HepG2 (cell line): ENCODE data around the gene MOAP1. TPM values are rescaled to one million over a fixed set of nuclear protein-coding genes. Genes with fewer than 3 reads are reported as not detected.
"Not testable (repeated sequence)": the region's sequence is repeated elsewhere in the genome, so short reads cannot be mapped to it uniquely, and the experiment has no call there.

Experiments
- FOXP4 ChIP-seq: sonication (generic); formaldehyde crosslinking; IDR thresholded peaks from 2 replicates; pipeline ENCODE4 v1.4.0; 2020; ENCODE audit warnings: missing genetic modification reagents
- HMG20A ChIP-seq: IDR thresholded peaks from 2 replicates; pipeline ENCODE4 v1.6.1; 2016; ENCODE audit warnings: borderline replicate concordance
- IRF2 ChIP-seq: IDR thresholded peaks from 2 replicates; pipeline ENCODE4 v1.6.1; 2018; ENCODE audit warnings: missing genetic modification reagents, missing compliant biosample characterization
- KMT2B ChIP-seq: IDR thresholded peaks from 2 replicates; pipeline ENCODE4 v1.6.1; 2016; ENCODE audit warnings: missing genetic modification reagents, missing compliant biosample characterization
- SOX13 ChIP-seq, 3 experiments: fragments of 450-650 bp in 1 of 3; sonication (generic) in 1 of 3; formaldehyde crosslinking in 1 of 3; IDR thresholded peaks in 2 of 3; conservative IDR thresholded peaks in 1 of 3; 2 replicates each; pipeline versions ENCODE4 v1.5.0 to v1.6.1; 2016 to 2020; ENCODE audit warnings: antibody characterized with exemption in 1 of 3, mild to moderate bottlenecking in 1 of 3, missing compliant biosample characterization in 1 of 3, missing genetic modification reagents in 1 of 3, moderate library complexity in 1 of 3
- TAF1 ChIP-seq: sonication (generic); formaldehyde crosslinking; IDR thresholded peaks from 2 replicates; pipeline ENCODE4 v1.4.0; 2020; ENCODE audit warnings: missing genetic modification reagents
- ZFP37 ChIP-seq: sonication (generic); formaldehyde crosslinking; IDR thresholded peaks from 2 replicates; pipeline ENCODE4 v1.4.0; 2020; ENCODE audit warnings: missing genetic modification reagents, borderline replicate concordance
- ZFX ChIP-seq: sonication (generic); formaldehyde crosslinking; IDR thresholded peaks from 2 replicates; pipeline ENCODE4 v1.4.0; 2020; ENCODE audit warnings: mild to moderate bottlenecking, low read depth, missing genetic modification reagents, moderate library complexity
- ZNF407 ChIP-seq: sonication (generic); formaldehyde crosslinking; IDR thresholded peaks from one replicate; pipeline ENCODE4 v1.5.1; 2020; ENCODE audit warnings: mild to moderate bottlenecking, missing genetic modification reagents; ENCODE audit errors: not compliant biosample characterization
- ZNF432 ChIP-seq: sonication (generic); formaldehyde crosslinking; IDR thresholded peaks from 2 replicates; pipeline ENCODE4 v1.5.0; 2020; ENCODE audit warnings: missing genetic modification reagents, mild to moderate bottlenecking, borderline replicate concordance
- polyA plus RNA-seq, 8 experiments: library from polyadenylated mRNA; depleted of rRNA in 3 of 8; stranded (reverse) in 7 of 8; unstranded in 1 of 8; fragments of >200 nt; fragmentation: Illumina TruSeq in 4 of 8; extraction: Trizol in 4 of 8; gene quantifications; 2 replicates each; pipeline versions ENCODE4 v1.2.1 to v1.2.3, GENCODE V29; 2011 to 2016; ENCODE audit warnings: low read depth in 4 of 8, missing spikeins in 1 of 8, mixed read lengths in 1 of 8; ENCODE audit not compliant: insufficient read depth in 1 of 8
- total RNA-seq, 5 experiments: library from RNA; depleted of rRNA; stranded (reverse); fragments of >200 nt; fragmentation: Illumina TruSeq; extraction: Trizol; gene quantifications; 2 replicates each; pipeline ENCODE4 v1.2.3, GENCODE V29; 2016; ENCODE audit warnings: low read depth in 1 of 5
- TF ChIP-seq, protein P1 (sequence below): sonication (generic); formaldehyde crosslinking; IDR thresholded peaks from 2 replicates; pipeline ENCODE4 v1.4.0; 2020; ENCODE audit warnings: missing genetic modification reagents, borderline replicate concordance
- TF ChIP-seq, protein P2 (sequence below): sonication (generic); formaldehyde crosslinking; IDR thresholded peaks from 2 replicates; pipeline ENCODE4 v1.5.1; 2020; ENCODE audit warnings: mild to moderate bottlenecking, moderate library complexity, missing genetic modification reagents

The MOAP1 gene
- total and polyA plus RNA-seq, 2 of the 13 experiments (the other 11 are each of a cell fraction or from before 2014, with no cell fraction given): 14.6 to 47.0 TPM

GRCh38 chr14:93165271-93166265 lies 19.1 kb downstream of the MOAP1 start (continued):
- 0 out of 2 replicates have a peak, but pooled peaks have one; percentile 30 for TF ChIP-seq FOXP4 (CRISPR knock-in tag)
- TF ChIP-seq TAF1 (CRISPR knock-in tag): peak; percentile 18; the same call in 1 of the 2 replicates
- peak; percentile 20; the same call in 1 of the 2 replicates for TF ChIP-seq HMG20A
- TF ChIP-seq, protein P1, sequence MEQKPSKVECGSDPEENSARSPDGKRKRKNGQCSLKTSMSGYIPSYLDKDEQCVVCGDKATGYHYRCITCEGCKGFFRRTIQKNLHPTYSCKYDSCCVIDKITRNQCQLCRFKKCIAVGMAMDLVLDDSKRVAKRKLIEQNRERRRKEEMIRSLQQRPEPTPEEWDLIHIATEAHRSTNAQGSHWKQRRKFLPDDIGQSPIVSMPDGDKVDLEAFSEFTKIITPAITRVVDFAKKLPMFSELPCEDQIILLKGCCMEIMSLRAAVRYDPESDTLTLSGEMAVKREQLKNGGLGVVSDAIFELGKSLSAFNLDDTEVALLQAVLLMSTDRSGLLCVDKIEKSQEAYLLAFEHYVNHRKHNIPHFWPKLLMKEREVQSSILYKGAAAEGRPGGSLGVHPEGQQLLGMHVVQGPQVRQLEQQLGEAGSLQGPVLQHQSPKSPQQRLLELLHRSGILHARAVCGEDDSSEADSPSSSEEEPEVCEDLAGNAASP (CRISPR knock-in tag): 0 out of 2 replicates have a peak, but pooled peaks have one; percentile 17
- peak; percentile 97 for TF ChIP-seq ZNF432 (CRISPR knock-in tag)
- TF ChIP-seq, protein P2, sequence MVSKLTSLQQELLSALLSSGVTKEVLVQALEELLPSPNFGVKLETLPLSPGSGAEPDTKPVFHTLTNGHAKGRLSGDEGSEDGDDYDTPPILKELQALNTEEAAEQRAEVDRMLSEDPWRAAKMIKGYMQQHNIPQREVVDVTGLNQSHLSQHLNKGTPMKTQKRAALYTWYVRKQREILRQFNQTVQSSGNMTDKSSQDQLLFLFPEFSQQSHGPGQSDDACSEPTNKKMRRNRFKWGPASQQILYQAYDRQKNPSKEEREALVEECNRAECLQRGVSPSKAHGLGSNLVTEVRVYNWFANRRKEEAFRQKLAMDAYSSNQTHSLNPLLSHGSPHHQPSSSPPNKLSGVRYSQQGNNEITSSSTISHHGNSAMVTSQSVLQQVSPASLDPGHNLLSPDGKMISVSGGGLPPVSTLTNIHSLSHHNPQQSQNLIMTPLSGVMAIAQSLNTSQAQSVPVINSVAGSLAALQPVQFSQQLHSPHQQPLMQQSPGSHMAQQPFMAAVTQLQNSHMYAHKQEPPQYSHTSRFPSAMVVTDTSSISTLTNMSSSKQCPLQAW (CRISPR knock-in tag): peak; percentile 47; the same call in 1 of the 2 replicates
- TF ChIP-seq ZNF407 (CRISPR knock-in tag): peak; percentile 36
- peak; percentile 45; the same call in 1 of the 2 replicates for TF ChIP-seq IRF2 (CRISPR knock-in tag)
- TF ChIP-seq KMT2B (CRISPR knock-in tag): 0 out of 2 replicates have a peak, but pooled peaks have one; percentile 42
- TF ChIP-seq ZFX: peak; percentile 48; the same call in 1 of the 2 replicates
- TF ChIP-seq SOX13 (IDR thresholded peaks at IDR 0.05): not testable (repeated sequence)
- TF ChIP-seq SOX13 (CRISPR knock-in tag; conservative IDR thresholded peaks at IDR 0.05 in 1 of 2, IDR thresholded peaks at IDR 0.05 in 1 of 2): peak in 1 of 2 experiments; percentile 18; a peak in 1 of 4 replicates
- TF ChIP-seq ZFP37 (CRISPR knock-in tag): 0 out of 2 replicates have a peak, but pooled peaks have one; percentile 24
